Measurements from ENCODE around the gene LEMD1.

Gene LEMD1

GRCh38 chr1:205351984-205352713, 69.7 kb downstream of the LEMD1 start:
- peak; percentile 99 for DNase-seq

GRCh38 chr1:205350691-205351141, 71.1 kb downstream of the LEMD1 start:
- DNase-seq: peak; percentile 29

GRCh38 chr1:205350124-205350523, 71.7 kb downstream of the LEMD1 start:
- no peak for DNase-seq

GRCh38 chr1:205348554-205349487, 73.0 kb downstream of the LEMD1 start:
- no peak for DNase-seq

- DNase-seq: peak; percentile 67
Observed at GRCh38 chr1:205346956-205347574, 74.8 kb downstream of the LEMD1 start.

GRCh38 chr1:205345761-205346160, 76.1 kb downstream of the LEMD1 start:
- DNase-seq: no peak

GRCh38 chr1:205344066-205344928, 77.6 kb downstream of the LEMD1 start:
- no peak for DNase-seq

- DNase-seq: no peak
Observed at GRCh38 chr1:205343431-205344065, 78.3 kb downstream of the LEMD1 start.

- no peak for DNase-seq
Observed at GRCh38 chr1:205342986-205343385, 78.9 kb downstream of the LEMD1 start.

- DNase-seq: no peak
Observed at GRCh38 chr1:205340676-205341075, 81.2 kb downstream of the LEMD1 start.

GRCh38 chr1:205339717-205340116, 82.1 kb downstream of the LEMD1 start:
- DNase-seq: no peak

GRCh38 chr1:205339197-205339702, 82.6 kb downstream of the LEMD1 start:
- DNase-seq: no peak

- no peak for DNase-seq
Observed at GRCh38 chr1:205338011-205338410, 83.8 kb downstream of the LEMD1 start.

- no peak for DNase-seq
Observed at GRCh38 chr1:205337481-205337880, 84.4 kb downstream of the LEMD1 start.

GRCh38 chr1:205335692-205336091, 86.2 kb downstream of the LEMD1 start:
- DNase-seq: peak; percentile 84

- no peak for DNase-seq
Observed at GRCh38 chr1:205332015-205332791, 89.7 kb downstream of the LEMD1 start.
